Endothelial cell of umbilical vein (primary cell): ENCODE data around the gene LAIR2. TPM values are rescaled to one million over a fixed set of nuclear protein-coding genes. Genes with fewer than 3 reads are reported as not detected.

ENCODE experiments used
- BruUV-seq: library from RNA; stranded (reverse); fragments of 400-500 nt; replicated peaks from 2 replicates; lab custom pipeline; 2021; lab: Mats Ljungman, UMichigan
- CTCF ChIA-PET: fragments of 300-600, 350-600 bp; sonication (Branson Sonifier 250); formaldehyde crosslinking; loops from one replicate; lab custom pipeline; 2021; ENCODE audit warnings: antibody characterized with exemption, inconsistent platforms; lab: Charles Lee
- POLR2A ChIA-PET: fragments of 300-600, 350-600 bp; sonication (Branson Sonifier 250); formaldehyde crosslinking; loops from one replicate; lab custom pipeline; 2021; ENCODE audit warnings: antibody characterized with exemption, inconsistent platforms; lab: Charles Lee
- DNase-seq: peaks from one replicate; pipeline ENCODE4 v3.0.0-alpha.2; 2011; ENCODE audit warnings: low read depth, low spot score
- FAIRE-seq: peaks from 2 replicates; lab custom pipeline; 2011; peaks lifted over from hg19 to GRCh38; lab: Jason Lieb, UNC
- H2AFZ ChIP-seq: 2 replicates; pipeline ENCODE4 v1.6.0; 2012; ENCODE audit warnings: low read depth, low read length, control low read depth, inconsistent platforms
- H3K27ac ChIP-seq: 2 replicates; pipeline ENCODE4 v1.5.1; 2011; ENCODE audit warnings: low read depth, mild to moderate bottlenecking, control low read depth, low read length, moderate library complexity; ENCODE audit not compliant: insufficient read depth
- H3K27me3 ChIP-seq, 2 experiments: 2 replicates each; pipeline versions ENCODE4 v1.6.0 to v1.6.1; 2011; ENCODE audit warnings: low read length in 2 of 2, mixed read lengths in 1 of 2; ENCODE audit not compliant: control insufficient read depth in 2 of 2, insufficient read depth in 2 of 2
- H3K36me3 ChIP-seq, 2 experiments: 2 replicates in 1 of 2; 3 replicates in 1 of 2; pipeline ENCODE4 v1.5.1; 2011; ENCODE audit warnings: low read length in 2 of 2, mild to moderate bottlenecking in 1 of 2, moderate library complexity in 1 of 2; ENCODE audit not compliant: control insufficient read depth in 2 of 2, insufficient read depth in 2 of 2; ENCODE audit errors: extremely low read depth in 1 of 2
- H3K4me1 ChIP-seq: 3 replicates; pipeline ENCODE4 v1.5.1; 2011; ENCODE audit warnings: mild to moderate bottlenecking, low read length; ENCODE audit not compliant: control insufficient read depth, insufficient read depth; ENCODE audit errors: extremely low read depth
- H3K4me2 ChIP-seq: 2 replicates; pipeline ENCODE4 v1.6.1; 2011; ENCODE audit warnings: low read length, control low read depth, mixed read lengths; ENCODE audit not compliant: insufficient read depth
- H3K4me3 ChIP-seq, 3 experiments: fragments of 200-600 bp in 1 of 3; sonication (generic), shearing (Covaris generic) in 1 of 3; replicated peaks in 1 of 3; 2 replicates each; pipeline ENCODE4 v1.5.1; 2011 to 2016; ENCODE audit warnings: control low read depth in 3 of 3, low read length in 3 of 3, mild to moderate bottlenecking in 2 of 3, inconsistent platforms in 1 of 3, low read depth in 1 of 3, moderate library complexity in 1 of 3; ENCODE audit not compliant: insufficient read depth in 1 of 3
- H3K79me2 ChIP-seq: 2 replicates; pipeline ENCODE4 v1.6.0; 2012; ENCODE audit warnings: low read length, inconsistent platforms; ENCODE audit not compliant: control insufficient read depth, insufficient read depth
- H3K9ac ChIP-seq: replicated peaks from 2 replicates; pipeline ENCODE3; 2011; ENCODE audit warnings: low read length, control low read depth; ENCODE audit not compliant: insufficient read depth; ENCODE audit errors: extremely low read depth
- H3K9me1 ChIP-seq: replicated peaks from 3 replicates; pipeline ENCODE4 v1.6.0; 2011; ENCODE audit warnings: mild to moderate bottlenecking, low read length; ENCODE audit not compliant: control insufficient read depth, insufficient read depth; ENCODE audit errors: extremely low read depth
- H3K9me3 ChIP-seq: replicated peaks from 2 replicates; pipeline ENCODE4 v1.5.1; 2012; ENCODE audit warnings: low read length, inconsistent platforms; ENCODE audit not compliant: control insufficient read depth, insufficient read depth
- H4K20me1 ChIP-seq: replicated peaks from 2 replicates; pipeline ENCODE3; 2011; ENCODE audit warnings: mild to moderate bottlenecking, low read length; ENCODE audit not compliant: control insufficient read depth, insufficient read depth; ENCODE audit errors: extremely low read depth
- CTCF ChIP-seq, 2 donors: IDR thresholded peaks; 1 replicate in 1 of 2; 2 replicates in 1 of 2; pipeline ENCODE4 v1.5.1; 2011; ENCODE audit warnings: low read length in 2 of 2, mild to moderate bottlenecking in 2 of 2, moderate library complexity in 2 of 2, control low read depth in 1 of 2, inconsistent platforms in 1 of 2, low read depth in 1 of 2; ENCODE audit not compliant: insufficient read depth in 1 of 2; ENCODE audit errors: extremely low read depth in 1 of 2
- EZH2 ChIP-seq: IDR thresholded peaks from 2 replicates; pipeline ENCODE4 v1.6.1; 2012; ENCODE audit warnings: borderline replicate concordance, low read depth, mild to moderate bottlenecking, moderate library complexity, low read length, inconsistent platforms; ENCODE audit not compliant: severe bottlenecking
- FOS ChIP-seq: IDR thresholded peaks from 2 replicates; pipeline ENCODE4 v1.6.1; 2011; ENCODE audit warnings: mild to moderate bottlenecking, low read length, moderate library complexity, borderline replicate concordance; ENCODE audit not compliant: insufficient read depth
- GATA2 ChIP-seq: IDR thresholded peaks from 2 replicates; pipeline ENCODE4 v1.7.0; 2011; ENCODE audit warnings: low read depth, mild to moderate bottlenecking, moderate library complexity, mixed read lengths, low read length; ENCODE audit not compliant: insufficient read length, insufficient read depth
- MAX ChIP-seq: IDR thresholded peaks from 2 replicates; pipeline ENCODE4 v1.6.1; 2011; ENCODE audit not compliant: insufficient read depth, insufficient read length
- MYC ChIP-seq: IDR thresholded peaks from one replicate; pipeline ENCODE4 v1.6.1; 2011; ENCODE audit warnings: mild to moderate bottlenecking, low read depth, low read length
- POLR2A ChIP-seq: IDR thresholded peaks from 2 replicates; pipeline ENCODE4 v1.6.1; 2012; ENCODE audit warnings: low read depth, mild to moderate bottlenecking, control low read depth, low read length
- POLR2AphosphoS5 ChIP-seq: IDR thresholded peaks from 2 replicates; pipeline ENCODE4 v1.6.1; 2012; ENCODE audit warnings: low read depth, mild to moderate bottlenecking, control low read depth, low read length, moderate library complexity; ENCODE audit not compliant: insufficient read depth
- dilution Hi-C: fragments of 300-500 bp; cut with MboI; formaldehyde crosslinking; loops from one replicate; pipeline ENCODE4 v1.15.0; 2019; ENCODE audit warnings: low sequenced_read_pairs; ENCODE audit not compliant: extremely low pct_ligation_motif_present
- intact Hi-C: fragments of 100-400 bp; cut with micrococcal nuclease; formaldehyde crosslinking; loops from one replicate; pipeline ENCODE4 v1.10.0; 2022
- polyA plus RNA-seq, 4 experiments: library from polyadenylated mRNA; depleted of rRNA in 3 of 4; stranded (reverse) in 3 of 4; unstranded in 1 of 4; fragments of >200 nt; gene quantifications; 2 replicates each; pipeline versions ENCODE4 v1.2.1 to v1.2.3, GENCODE V29; 2011 to 2012; ENCODE audit warnings: missing spikeins in 1 of 4
- total RNA-seq: library from RNA; stranded (reverse); gene quantifications from 2 replicates; pipeline ENCODE4 v1.2.3, GENCODE V29; 2021

LAIR2 gene
- total and polyA plus RNA-seq, 2 donors (not counting 3 experiments of a cell fraction or from before 2014, with no cell fraction given) = not detected

GRCh38 chr19:54541712-54542111 is 39.1 kb downstream of the LAIR2 start:
- intact Hi-C loops (no loop called here), dilution Hi-C loops (no loop called here)
- Histone ChIP-seq H3K9me3 (no peaks in the 10 kb centered on the region), H3K36me3 (no peaks in the 10 kb centered on the region), H3K79me2 (no peaks in the 10 kb centered on the region), H2AFZ (no peak overlapping the region), H3K4me3 (no peak overlapping the region), H3K9me1 (no peaks in the 10 kb centered on the region), H3K4me2 (no peak overlapping the region), H4K20me1 (no peaks in the 10 kb centered on the region), H3K4me1 (no peaks in the 10 kb centered on the region), H3K27me3 (no peaks in the 10 kb centered on the region), H3K27ac (no peak overlapping the region), H3K9ac (no peak overlapping the region)
- POLR2A ChIA-PET = no interaction called here
- BruUV-seq = no TSS peak
- no peak for TF ChIP-seq CTCF (IDR thresholded peaks at IDR 0.05; ENCODE audit: extremely low read depth in 1 of 2, insufficient read depth in 1 of 2, low read depth in 1 of 2, low read length in 2 of 2)
- TF ChIP-seq EZH2 = no peak
- TF ChIP-seq FOS = no peak
- TF ChIP-seq MAX = no peak
- no peak for TF ChIP-seq MYC
- no peak for TF ChIP-seq POLR2AphosphoS5
- TF ChIP-seq POLR2A = no peak
- no peak for TF ChIP-seq GATA2
- DNase-seq (no peak), FAIRE-seq (no peak)
- CTCF ChIA-PET = no interaction called here
